ENCODE results near the gene GPR15.

GPR15 gene

GRCh38 chr3:98532275-98532637, 478 bp downstream of the GPR15 start:
- DNase-seq = no peak

GRCh38 chr3:98532709-98533571, 1.2 kb downstream of the GPR15 start:
- no peak for DNase-seq

GRCh38 chr3:98534168-98534567, 2.4 kb downstream of the GPR15 start:
- no peak for DNase-seq

DNA sequence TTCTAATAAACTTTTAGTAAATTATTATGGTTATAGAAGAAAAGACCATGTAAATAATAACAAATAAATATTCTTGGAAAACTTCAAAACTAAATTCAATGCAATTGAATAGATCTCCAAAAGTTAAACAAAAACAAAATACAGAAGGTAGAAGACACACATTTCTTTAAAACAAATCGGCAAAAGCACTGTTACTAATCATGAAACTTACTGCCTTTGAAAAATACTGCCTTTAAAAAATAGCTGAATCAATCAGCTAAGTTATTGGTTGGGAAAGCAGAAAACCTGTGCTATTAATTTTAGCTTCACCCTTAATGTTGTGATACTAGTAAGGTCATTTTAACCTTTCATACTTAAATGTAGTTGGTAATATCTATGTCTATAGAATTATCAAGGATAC, 3.0 kb downstream of the GPR15 start:
- no peak for DNase-seq

DNA sequence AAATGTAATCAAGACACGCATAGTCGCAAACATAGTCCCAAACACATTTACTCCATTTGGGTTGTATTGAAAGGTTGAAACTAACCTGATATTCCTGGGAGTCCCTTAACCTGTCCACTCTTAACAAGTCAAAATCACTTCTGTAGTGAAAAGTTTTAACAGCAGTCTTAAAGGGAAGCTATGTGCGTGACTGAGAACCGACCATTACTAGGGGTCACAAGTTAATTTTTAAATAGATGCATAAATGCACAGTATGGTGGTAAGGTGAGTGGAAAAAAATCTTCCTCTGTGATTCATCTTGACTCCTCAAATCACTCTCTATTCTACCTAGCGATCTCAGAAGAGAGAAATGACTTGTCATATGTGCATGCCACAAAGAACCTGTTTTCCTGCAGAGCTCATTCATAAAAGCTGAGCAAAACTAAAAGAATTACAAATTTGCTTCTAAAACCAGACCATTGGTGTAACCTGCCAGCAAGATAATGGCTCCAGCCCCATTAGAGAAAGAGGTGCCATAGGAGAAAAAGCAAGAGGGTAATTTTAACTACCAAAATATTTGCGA, 4.8 kb downstream of the GPR15 start:
- DNase-seq = no peak

- DNase-seq = no peak
Observed at GRCh38 chr3:98540346-98540745, 8.6 kb downstream of the GPR15 start.

DNA sequence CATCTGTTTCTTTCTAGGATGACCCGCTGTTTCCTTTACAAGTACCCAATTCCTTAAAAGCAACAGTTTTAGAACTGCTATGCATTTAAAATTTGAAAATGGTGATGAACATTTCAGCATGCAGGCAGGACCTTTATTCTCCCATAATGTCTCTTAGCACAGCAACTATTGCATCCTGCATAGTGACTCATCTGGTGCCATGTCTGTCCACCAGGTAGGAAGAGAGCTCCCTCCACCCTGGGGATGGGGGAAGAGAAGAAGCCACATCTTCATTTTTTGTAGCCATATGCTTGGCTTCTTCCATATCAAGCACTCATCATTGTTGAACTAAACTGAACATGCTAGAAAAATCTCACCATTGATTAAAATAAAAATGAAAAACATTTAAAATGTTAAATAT, 9.9 kb downstream of the GPR15 start:
- no peak for DNase-seq

- DNase-seq = no peak
Observed at GRCh38 chr3:98542623-98543022, 10.8 kb downstream of the GPR15 start.

- DNase-seq = no peak
Observed at GRCh38 chr3:98545940-98546339, 14.2 kb downstream of the GPR15 start.

DNA sequence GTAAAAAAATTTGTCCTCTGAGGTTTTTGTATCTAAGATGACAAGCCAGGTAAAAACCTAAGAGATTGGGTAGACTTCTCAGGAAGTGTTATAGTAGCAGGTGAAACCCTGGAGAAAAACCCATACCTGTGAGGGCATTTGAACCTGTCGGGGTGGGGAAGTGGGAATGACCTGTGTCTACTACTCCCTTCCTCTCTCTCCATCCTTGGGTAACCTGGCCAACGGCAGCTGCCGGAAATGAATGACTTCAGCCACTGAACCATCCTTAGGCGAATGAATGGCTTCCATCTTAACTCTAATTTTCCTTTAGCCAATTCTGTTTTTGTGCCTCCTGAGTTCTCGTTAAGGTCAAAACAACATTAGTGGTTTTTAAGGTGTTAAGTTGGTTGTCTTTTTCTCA, 16.8 kb downstream of the GPR15 start:
- DNase-seq = no peak

DNA sequence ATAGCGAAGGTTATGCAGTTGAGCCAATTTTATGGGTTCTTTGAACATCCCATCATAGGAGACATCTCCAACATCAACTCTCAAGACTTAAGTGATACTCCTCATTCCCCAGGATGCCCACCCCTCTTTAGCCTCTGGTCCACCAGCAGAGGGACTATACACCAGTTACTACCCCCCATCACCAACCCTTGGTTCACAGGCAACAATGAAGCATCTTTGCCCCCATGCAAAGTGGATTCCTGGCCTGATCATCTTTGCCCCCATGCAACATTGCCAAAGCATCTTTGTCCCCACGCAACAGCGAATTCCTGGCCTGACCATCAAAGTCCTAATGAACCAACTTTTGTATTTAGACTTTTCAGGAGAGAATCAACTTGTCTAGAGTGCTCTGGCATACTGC, 19.1 kb downstream of the GPR15 start:
- no peak for DNase-seq

DNA sequence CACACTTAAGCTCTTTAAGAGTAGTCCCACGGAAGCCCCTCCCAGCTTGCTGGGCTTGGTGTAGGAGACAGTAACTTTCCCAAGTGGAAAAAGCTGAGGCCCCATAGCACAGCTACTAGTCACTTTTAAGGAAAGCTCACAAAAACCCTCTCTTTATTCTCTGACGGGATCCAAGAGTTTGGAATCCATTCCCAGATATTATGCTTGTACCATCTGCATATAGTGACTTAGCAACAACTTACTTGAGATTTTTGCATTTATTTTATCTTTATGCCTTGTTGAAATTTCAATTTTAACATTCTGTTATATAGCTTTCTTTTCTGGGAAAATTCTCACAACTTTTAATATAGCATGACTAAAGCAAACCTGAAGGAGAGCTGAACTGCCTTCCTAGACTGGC, 19.5 kb downstream of the GPR15 start:
- no peak for DNase-seq

DNA sequence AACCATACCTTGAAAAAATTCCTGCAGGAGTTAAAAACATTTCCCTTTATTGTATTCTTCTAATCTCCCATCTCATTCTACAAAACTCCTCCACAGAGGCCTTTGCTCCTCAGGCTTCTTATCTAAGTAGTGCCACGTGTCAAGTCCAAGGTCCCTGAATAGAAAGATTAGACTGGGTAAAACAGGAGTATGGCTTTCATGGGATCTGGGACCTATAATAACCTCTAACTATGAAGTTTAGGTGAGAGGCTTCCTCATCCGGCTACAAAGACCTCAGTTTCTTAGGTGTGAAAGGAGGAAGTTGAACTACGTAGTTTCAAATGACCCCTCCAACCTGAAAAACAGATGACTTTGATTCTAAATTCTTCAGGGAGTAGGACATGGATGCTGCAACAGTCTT, 20.0 kb downstream of the GPR15 start:
- DNase-seq = no peak

GRCh38 chr3:98552232-98553020, 20.6 kb downstream of the GPR15 start:
- no peak for DNase-seq

- no peak for DNase-seq
Observed at GRCh38 chr3:98553021-98553563, 21.3 kb downstream of the GPR15 start.

DNA sequence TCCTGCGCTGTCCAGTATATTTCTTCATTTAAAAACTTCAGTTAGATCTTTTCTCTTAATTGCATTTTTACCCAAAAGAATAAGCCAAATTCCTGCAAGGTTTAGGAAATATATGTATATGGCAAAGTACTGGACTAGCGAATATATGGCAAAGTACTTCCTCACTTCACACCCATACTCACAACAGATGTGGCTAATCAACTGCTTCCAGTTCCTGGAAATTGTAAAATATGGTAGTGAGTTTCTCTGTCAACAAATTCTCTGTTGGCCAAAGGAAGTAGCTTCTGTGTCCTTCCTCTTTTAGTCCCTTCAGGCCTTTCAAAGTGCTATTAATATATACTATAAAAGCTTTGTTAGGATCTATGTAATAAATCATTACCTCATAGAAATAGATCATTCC, 22.0 kb downstream of the GPR15 start:
- no peak for DNase-seq

- no peak for DNase-seq
Observed at GRCh38 chr3:98554580-98554979, 22.8 kb downstream of the GPR15 start.

GRCh38 chr3:98555025-98555379, 23.2 kb downstream of the GPR15 start:
- no peak for DNase-seq

GRCh38 chr3:98556164-98557130, 24.7 kb downstream of the GPR15 start:
- DNase-seq = no peak

DNA sequence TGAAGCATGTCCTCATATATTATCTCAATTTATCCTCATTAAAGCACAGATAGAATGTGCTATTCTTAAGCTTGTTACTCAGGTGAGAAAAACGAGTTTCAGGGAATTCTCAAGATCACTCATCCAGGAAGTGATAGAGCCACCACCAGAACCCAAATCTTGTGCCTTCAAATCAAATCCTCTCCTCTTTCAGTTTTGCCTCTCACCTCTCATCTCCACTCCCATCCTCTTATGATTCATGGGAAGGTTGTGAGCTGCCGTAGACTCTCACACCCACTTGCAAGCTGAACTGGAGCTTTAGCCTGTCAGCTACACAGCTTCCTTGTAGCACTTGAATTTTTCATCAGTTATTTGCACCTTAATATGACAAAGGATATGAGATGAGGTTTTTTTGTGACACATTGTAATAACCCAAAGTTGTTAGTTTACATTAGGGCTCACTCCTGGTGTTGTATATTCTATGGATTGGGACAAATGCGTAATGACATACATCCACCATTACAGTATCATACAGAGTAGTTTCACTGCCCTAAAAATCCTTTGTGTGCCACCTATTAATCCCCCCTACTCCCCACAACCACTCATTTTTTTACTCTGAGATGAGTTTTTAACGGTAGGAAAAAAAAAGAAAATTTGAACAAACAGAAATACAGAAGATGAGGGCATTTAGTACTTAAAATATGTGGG, 25.7 kb downstream of the GPR15 start:
- DNase-seq = no peak

GRCh38 chr3:98558100-98558827, 26.5 kb downstream of the GPR15 start:
- DNase-seq = no peak
